22Rv1 (cell line): Measurements from ENCODE around the gene RFPL1.

ENCODE experiments used
- ZFX ChIP-seq: fragments of 450-650 bp; IDR thresholded peaks from 2 replicates; pipeline ENCODE4 v1.6.1; 2017; ENCODE audit warnings: antibody characterized with exemption, borderline replicate concordance
- TF ChIP-seq, protein P1 (sequence below): fragments of 450-650 bp; IDR thresholded peaks from 2 replicates; pipeline ENCODE4 v1.5.1; 2017; ENCODE audit warnings: mild to moderate bottlenecking

DNA sequence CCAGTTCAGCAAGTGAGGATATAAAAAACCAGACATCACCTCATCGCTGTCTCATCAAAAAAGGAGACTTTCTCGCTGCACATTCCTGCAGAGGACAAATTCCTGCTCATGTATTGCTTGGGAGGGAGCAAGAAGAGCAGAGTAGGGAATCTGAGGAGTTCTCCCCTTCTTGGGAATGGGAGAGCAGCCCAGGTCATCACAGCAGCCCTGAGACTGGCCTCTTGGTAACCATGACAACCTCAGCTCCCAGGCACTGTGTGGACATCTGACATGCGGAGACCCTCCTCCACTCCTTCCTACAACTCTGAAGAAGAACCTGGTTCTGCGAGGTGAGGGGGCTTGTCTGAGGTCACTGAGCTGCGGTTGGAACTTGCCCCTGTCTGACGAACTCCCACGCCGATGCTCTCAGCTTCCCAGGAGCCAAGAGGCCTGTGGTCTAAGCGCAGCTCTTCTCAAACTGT, 17.9 kb downstream of the RFPL1 start:
- TF ChIP-seq, protein P1, sequence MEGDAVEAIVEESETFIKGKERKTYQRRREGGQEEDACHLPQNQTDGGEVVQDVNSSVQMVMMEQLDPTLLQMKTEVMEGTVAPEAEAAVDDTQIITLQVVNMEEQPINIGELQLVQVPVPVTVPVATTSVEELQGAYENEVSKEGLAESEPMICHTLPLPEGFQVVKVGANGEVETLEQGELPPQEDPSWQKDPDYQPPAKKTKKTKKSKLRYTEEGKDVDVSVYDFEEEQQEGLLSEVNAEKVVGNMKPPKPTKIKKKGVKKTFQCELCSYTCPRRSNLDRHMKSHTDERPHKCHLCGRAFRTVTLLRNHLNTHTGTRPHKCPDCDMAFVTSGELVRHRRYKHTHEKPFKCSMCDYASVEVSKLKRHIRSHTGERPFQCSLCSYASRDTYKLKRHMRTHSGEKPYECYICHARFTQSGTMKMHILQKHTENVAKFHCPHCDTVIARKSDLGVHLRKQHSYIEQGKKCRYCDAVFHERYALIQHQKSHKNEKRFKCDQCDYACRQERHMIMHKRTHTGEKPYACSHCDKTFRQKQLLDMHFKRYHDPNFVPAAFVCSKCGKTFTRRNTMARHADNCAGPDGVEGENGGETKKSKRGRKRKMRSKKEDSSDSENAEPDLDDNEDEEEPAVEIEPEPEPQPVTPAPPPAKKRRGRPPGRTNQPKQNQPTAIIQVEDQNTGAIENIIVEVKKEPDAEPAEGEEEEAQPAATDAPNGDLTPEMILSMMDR, result no peak
- TF ChIP-seq ZFX, result no peak
